Measurements from ENCODE around the gene SLC25A26. TPM values are rescaled to one million over a fixed set of nuclear protein-coding genes. Genes with fewer than 3 reads are reported as not detected.

The SLC25A26 gene
- total and polyA plus RNA-seq, 2 experiments from 2014 or later, result 19.8 to 25.7 TPM

DNA sequence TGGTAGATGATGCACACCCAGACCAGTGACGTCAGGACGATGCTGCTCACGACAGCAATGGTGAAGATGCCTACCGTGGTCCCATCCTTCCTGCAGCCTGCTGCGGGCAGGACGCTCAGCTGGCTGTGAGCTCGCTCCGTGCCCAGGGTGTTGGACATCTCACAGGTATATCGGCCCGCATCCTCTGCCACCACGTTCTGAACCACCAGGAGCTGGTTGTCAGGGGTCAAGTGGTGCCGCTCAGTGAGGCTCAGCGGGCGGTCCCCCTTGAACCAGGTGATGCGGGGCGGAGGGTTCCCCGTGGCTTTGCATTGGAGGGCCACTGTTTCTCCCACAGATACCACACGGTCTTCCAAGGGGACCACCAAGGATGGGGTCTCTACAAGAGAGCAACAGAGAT lies 162.2 kb downstream of the SLC25A26 start:
- H3K9me3 ChIP-seq (ENCODE audit: low read depth), result no peaks in the 10 kb centered on the region
- no peak overlapping the region for H3K4me3 ChIP-seq
- no peaks in the 10 kb centered on the region for H4K20me1 ChIP-seq (ENCODE audit: insufficient read depth, poor library complexity, severe bottlenecking)
- no peak overlapping the region for H3K27ac ChIP-seq
- H2AFZ ChIP-seq, result no peak overlapping the region
- H3K4me1 ChIP-seq (ENCODE audit: insufficient read depth), result no peaks in the 10 kb centered on the region
- WGBS (ENCODE audit: low lambda C conversion rate, missing lambda C conversion rate), result 97% methylated on average over 18 of the region's 18 CpGs
- no peak overlapping the region for H3K4me2 ChIP-seq
- no peaks in the 10 kb centered on the region for H3K27me3 ChIP-seq
- H3K9me2 ChIP-seq (replicated peaks; ENCODE audit: insufficient read depth), result no peaks in the 10 kb centered on the region
- H3K79me2 ChIP-seq, result no peaks in the 10 kb centered on the region
- H3K36me3 ChIP-seq (replicated peaks; ENCODE audit: insufficient read depth, low read depth), result no peaks in the 10 kb centered on the region
- DNase-seq (ENCODE audit: low spot score), result no peak
- no peak for TF ChIP-seq EZH2phosphoT487 (IDR thresholded peaks at IDR 0.05; ENCODE audit: low read depth, severe bottlenecking, unreplicated experiment)
- no peak for TF ChIP-seq CTCF (IDR thresholded peaks at IDR 0.05; ENCODE audit: poor library complexity)
- TF ChIP-seq EZH2 (IDR thresholded peaks at IDR 0.05; ENCODE audit: borderline replicate concordance), result no peak

DNA sequence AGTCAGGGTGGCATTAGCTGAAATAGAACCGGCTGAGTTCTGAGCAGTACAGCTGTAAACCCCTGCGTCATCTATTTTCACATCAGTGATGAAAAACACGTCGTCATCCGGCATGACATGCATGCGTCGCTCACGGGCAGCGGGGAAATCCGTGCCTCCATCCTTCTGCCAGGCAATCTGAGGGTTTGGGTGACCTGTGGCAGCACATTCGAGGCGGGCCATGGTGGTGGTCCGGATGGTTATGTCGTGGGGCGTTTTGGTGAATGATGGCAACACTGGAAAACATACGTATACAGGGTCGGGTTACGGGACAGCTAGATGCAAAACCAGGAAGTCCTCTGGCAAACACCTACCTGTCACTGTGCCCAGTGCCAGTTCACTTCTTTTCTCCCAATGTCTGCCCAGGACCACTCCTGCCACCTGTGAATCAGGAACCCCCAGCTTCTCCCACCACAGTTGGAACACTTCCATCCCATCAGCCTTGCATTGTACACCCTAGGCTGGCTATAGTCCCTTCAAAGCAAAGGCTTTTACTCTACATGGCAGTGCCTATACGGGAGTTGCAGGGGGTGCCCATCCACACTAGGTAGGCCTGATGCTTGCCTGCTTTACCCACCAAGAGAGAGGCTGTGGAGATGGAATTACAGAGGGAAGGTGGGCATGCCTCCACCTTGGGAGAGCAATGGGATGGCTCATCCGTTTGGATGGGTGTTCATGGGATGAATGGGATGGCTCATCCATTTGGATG lies 163.4 kb downstream of the SLC25A26 start:
- no peaks in the 10 kb centered on the region for H3K27me3 ChIP-seq
- H3K4me1 ChIP-seq (ENCODE audit: insufficient read depth), result no peaks in the 10 kb centered on the region
- H3K79me2 ChIP-seq, result no peaks in the 10 kb centered on the region
- no peak for TF ChIP-seq EZH2phosphoT487 (IDR thresholded peaks at IDR 0.05; ENCODE audit: low read depth, severe bottlenecking, unreplicated experiment)
- no peak for TF ChIP-seq EZH2 (IDR thresholded peaks at IDR 0.05; ENCODE audit: borderline replicate concordance)
- no peak for TF ChIP-seq CTCF (IDR thresholded peaks at IDR 0.05; ENCODE audit: poor library complexity)
- WGBS (ENCODE audit: low lambda C conversion rate, missing lambda C conversion rate), result 95% methylated on average over 20 of the region's 20 CpGs
- DNase-seq (ENCODE audit: low spot score), result no peak
- H2AFZ ChIP-seq, result no peak overlapping the region
- H3K9me2 ChIP-seq (replicated peaks; ENCODE audit: insufficient read depth), result no peaks in the 10 kb centered on the region
- H3K4me3 ChIP-seq, result no peak overlapping the region
- H3K9me3 ChIP-seq (ENCODE audit: low read depth), result no peaks in the 10 kb centered on the region
- no peak overlapping the region for H3K4me2 ChIP-seq
- H3K36me3 ChIP-seq (replicated peaks; ENCODE audit: insufficient read depth, low read depth), result no peaks in the 10 kb centered on the region
- no peak overlapping the region for H3K27ac ChIP-seq
- no peaks in the 10 kb centered on the region for H4K20me1 ChIP-seq (ENCODE audit: insufficient read depth, poor library complexity, severe bottlenecking)

DNA sequence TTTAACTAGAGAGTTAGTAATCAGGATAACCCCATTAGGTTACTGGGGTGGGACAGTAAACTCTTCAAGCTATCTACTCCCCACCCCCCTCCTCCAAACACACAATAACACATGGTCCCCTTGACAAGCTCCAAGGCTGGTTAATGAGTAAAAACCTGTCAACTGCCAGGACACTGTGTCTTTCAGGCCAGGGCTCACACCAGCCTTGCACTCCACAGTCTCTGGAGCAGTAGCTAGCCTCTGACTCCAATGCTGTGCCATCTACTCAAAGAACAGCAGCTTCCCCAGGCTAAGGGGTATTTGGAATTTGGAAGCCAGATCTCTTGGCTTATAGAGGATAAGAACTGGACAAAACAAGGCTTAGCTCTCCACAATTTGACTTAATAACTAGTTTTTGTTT lies 164.3 kb downstream of the SLC25A26 start:
- no peak for DNase-seq (ENCODE audit: low spot score)
- Histone ChIP-seq H3K27me3 (no peaks in the 10 kb centered on the region), H4K20me1 (ENCODE audit: insufficient read depth, poor library complexity, severe bottlenecking) (no peaks in the 10 kb centered on the region), H3K36me3 (replicated peaks; ENCODE audit: insufficient read depth, low read depth) (no peaks in the 10 kb centered on the region), H2AFZ (no peak overlapping the region), H3K4me2 (no peak overlapping the region), H3K79me2 (no peaks in the 10 kb centered on the region), H3K4me3 (no peak overlapping the region), H3K9me2 (replicated peaks; ENCODE audit: insufficient read depth) (no peaks in the 10 kb centered on the region), H3K27ac (no peak overlapping the region), H3K9me3 (ENCODE audit: low read depth) (no peaks in the 10 kb centered on the region), H3K4me1 (ENCODE audit: insufficient read depth) (no peaks in the 10 kb centered on the region)
- TF ChIP-seq CTCF (IDR thresholded peaks at IDR 0.05; ENCODE audit: poor library complexity) (no peak), EZH2phosphoT487 (IDR thresholded peaks at IDR 0.05; ENCODE audit: low read depth, severe bottlenecking, unreplicated experiment) (no peak), EZH2 (IDR thresholded peaks at IDR 0.05; ENCODE audit: borderline replicate concordance) (no peak)

Data from hepatocyte (in vitro differentiated cells).